GM12873 (cell line): ENCODE results near the gene SCAF11.

ENCODE experiments used
- CTCF ChIP-seq: IDR thresholded peaks from 2 replicates; pipeline ENCODE4 v1.5.1; 2012; ENCODE audit warnings: low read depth, mild to moderate bottlenecking, moderate library complexity, low read length, control low read depth; ENCODE audit not compliant: insufficient read depth; ENCODE audit errors: missing control alignments

The SCAF11 gene

GRCh38 chr12:45912774-45913173, 77.6 kb downstream of the SCAF11 start:
- TF ChIP-seq CTCF, result no peak

- no peak for TF ChIP-seq CTCF
Observed at GRCh38 chr12:45909041-45909713, 81.2 kb downstream of the SCAF11 start.

GRCh38 chr12:45907955-45908354, 82.4 kb downstream of the SCAF11 start:
- TF ChIP-seq CTCF, result no peak

GRCh38 chr12:45898094-45898493, 92.3 kb downstream of the SCAF11 start:
- TF ChIP-seq CTCF, result no peak

- no peak for TF ChIP-seq CTCF
Observed at GRCh38 chr12:45895961-45896360, 94.4 kb downstream of the SCAF11 start.

- TF ChIP-seq CTCF, result peak; percentile 32
Observed at GRCh38 chr12:45893240-45893639, 97.1 kb downstream of the SCAF11 start.

- TF ChIP-seq CTCF, result no peak
Observed at GRCh38 chr12:45890276-45890675, 100.1 kb downstream of the SCAF11 start.
